ENCODE data around the gene OMP. TPM values are rescaled to one million over a fixed set of nuclear protein-coding genes. Genes with fewer than 3 reads are reported as not detected.

Gene OMP
- polyA plus RNA-seq, 3 donors: not detected

DNA sequence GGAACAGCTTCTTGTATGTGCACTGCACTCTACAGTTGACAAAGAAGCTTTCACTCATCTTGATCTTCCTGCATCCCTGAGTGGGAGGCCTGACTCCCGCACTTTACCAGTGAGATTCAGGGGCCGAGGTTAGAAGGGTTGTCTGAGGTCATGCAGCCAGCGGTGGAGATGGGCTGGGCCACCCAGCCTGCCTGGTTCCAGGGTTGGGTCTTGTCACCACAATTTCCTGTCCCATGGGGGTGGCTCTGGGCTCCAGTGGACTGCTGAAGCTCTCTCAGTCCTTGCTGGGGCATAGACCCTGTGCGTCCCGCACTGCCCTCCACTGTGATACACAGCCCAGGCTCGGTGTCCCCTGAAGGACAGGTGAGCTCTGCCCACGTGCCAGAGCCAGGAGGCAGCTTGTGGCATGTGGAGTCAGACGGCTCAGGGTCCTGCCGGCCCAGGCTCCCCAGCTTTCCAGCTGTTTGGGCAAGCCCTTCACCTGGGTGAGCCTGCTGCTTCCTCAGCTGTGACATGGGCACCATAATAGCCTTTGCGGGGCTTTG is 18.5 kb downstream of the OMP start:
- intact Hi-C loops (cut with micrococcal nuclease): loop anchor here in 1 of 2 donors (10.0 kb wide), 1 partner anchor 494 kb away; no protein-coding TSS in a partner anchor
- Mint-ChIP-seq H3K27ac (no peak overlapping the region), H3K27me3 (ENCODE audit: low read depth in 3 of 3) (peaks cover 2 to 4% (median 3%) of the 10 kb centered on the region in 3 donors), H3K9me3 (no peaks in the 10 kb centered on the region), H3K4me1 (no peaks in the 10 kb centered on the region), H3K36me3 (no peaks in the 10 kb centered on the region), H3K4me3 (no peak overlapping the region)
- no peaks in the 10 kb centered on the region for H3K36me3 ChIP-seq (replicated peaks in 1 of 2; ENCODE audit: control insufficient read depth in 1 of 2, insufficient read depth in 2 of 2, low read length in 2 of 2)
- no peaks in the 10 kb centered on the region for H3K9me3 ChIP-seq (replicated peaks in 1 of 2; ENCODE audit: control insufficient read depth in 1 of 2, insufficient read depth in 1 of 2, low read length in 2 of 2)
- no peak overlapping the region for H3K9ac ChIP-seq (ENCODE audit: insufficient read depth, low read length, poor library complexity, severe bottlenecking)
- no peaks in the 10 kb centered on the region for H3K27me3 ChIP-seq (ENCODE audit: control insufficient read depth in 2 of 2, insufficient read depth in 2 of 2, low read length in 2 of 2)
- no peak for TF ChIP-seq CTCF (IDR thresholded peaks at IDR 0.05)
- H3K4me1 ChIP-seq (ENCODE audit: control insufficient read depth in 1 of 2, insufficient read depth in 2 of 2, low read length in 2 of 2): no peaks in the 10 kb centered on the region
- no peaks in the 10 kb centered on the region for H4K20me1 ChIP-seq (ENCODE audit: insufficient read depth, low read length)
- H3K4me3 ChIP-seq (replicated peaks in 1 of 3; ENCODE audit: low read depth in 2 of 3, low read length in 3 of 3): no peak overlapping the region
- no peak overlapping the region for H3K4me2 ChIP-seq (replicated peaks; ENCODE audit: extremely low read depth, low read length, poor library complexity, severe bottlenecking)
- H3K27ac ChIP-seq (ENCODE audit: low read depth in 1 of 2, low read length in 2 of 2): no peak overlapping the region
- H2AFZ ChIP-seq (ENCODE audit: insufficient read depth, low read depth, low read length, poor library complexity, severe bottlenecking): no peak overlapping the region
- 74% methylated on average over 9 of the region's 10 CpGs for WGBS (ENCODE audit: insufficient coverage)
- H3K79me2 ChIP-seq (ENCODE audit: insufficient read depth, low read length): no peaks in the 10 kb centered on the region
- no peak for DNase-seq

DNA sequence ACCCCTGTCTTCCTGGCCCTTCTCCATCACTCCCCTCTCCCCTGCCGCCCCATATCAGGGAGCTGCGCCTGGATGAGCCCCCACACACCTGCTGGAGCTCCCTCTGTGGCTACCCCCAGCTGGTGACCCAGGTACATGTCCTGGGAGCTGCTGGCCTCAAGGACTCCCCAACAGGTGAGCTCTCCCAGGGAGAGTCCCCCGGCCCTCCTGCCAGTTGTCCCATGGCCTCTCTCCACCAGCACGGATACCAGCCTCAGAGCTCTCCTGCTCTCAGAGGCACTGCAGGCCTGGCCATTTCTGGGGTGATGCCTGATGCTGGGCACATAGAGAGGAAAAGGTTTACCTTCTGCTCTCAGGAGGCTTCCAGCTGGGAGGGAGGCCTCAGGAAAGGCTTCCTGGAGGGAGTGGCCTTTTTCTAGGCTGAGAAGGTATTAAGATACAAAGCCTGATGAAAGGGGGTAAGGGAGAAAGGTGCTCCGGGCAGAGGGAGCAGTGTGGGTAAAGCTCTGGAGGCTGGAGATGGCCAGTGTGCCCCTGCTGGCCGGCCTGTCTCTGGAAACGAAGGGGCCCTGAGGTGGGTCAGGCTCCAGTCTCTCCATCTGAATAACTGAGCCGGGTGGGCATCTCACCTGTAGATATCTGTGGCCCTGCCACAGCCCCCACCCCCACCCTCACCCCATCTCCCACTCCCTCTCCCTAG is 19.4 kb downstream of the OMP start:
- Histone ChIP-seq H3K79me2 (ENCODE audit: insufficient read depth, low read length) (no peaks in the 10 kb centered on the region), H2AFZ (ENCODE audit: insufficient read depth, low read depth, low read length, poor library complexity, severe bottlenecking) (no peak overlapping the region), H3K27ac (ENCODE audit: low read depth in 1 of 2, low read length in 2 of 2) (no peak overlapping the region), H3K9ac (ENCODE audit: insufficient read depth, low read length, poor library complexity, severe bottlenecking) (no peak overlapping the region), H3K4me3 (replicated peaks in 1 of 3; ENCODE audit: low read depth in 2 of 3, low read length in 3 of 3) (no peak overlapping the region), H3K4me2 (replicated peaks; ENCODE audit: extremely low read depth, low read length, poor library complexity, severe bottlenecking) (no peak overlapping the region), H3K27me3 (ENCODE audit: control insufficient read depth in 2 of 2, insufficient read depth in 2 of 2, low read length in 2 of 2) (no peaks in the 10 kb centered on the region), H3K4me1 (ENCODE audit: control insufficient read depth in 1 of 2, insufficient read depth in 2 of 2, low read length in 2 of 2) (peaks cover 3% of the 10 kb centered on the region in 2 donors), H3K36me3 (replicated peaks in 1 of 2; ENCODE audit: control insufficient read depth in 1 of 2, insufficient read depth in 2 of 2, low read length in 2 of 2) (no peaks in the 10 kb centered on the region), H4K20me1 (ENCODE audit: insufficient read depth, low read length) (no peaks in the 10 kb centered on the region), H3K9me3 (replicated peaks in 1 of 2; ENCODE audit: control insufficient read depth in 1 of 2, insufficient read depth in 1 of 2, low read length in 2 of 2) (no peaks in the 10 kb centered on the region)
- DNase-seq: no peak
- intact Hi-C loops (cut with micrococcal nuclease): loop anchor here in 1 of 2 donors (10.0 kb wide), 1 partner anchor 493 kb away; no protein-coding TSS in a partner anchor
- WGBS (ENCODE audit: insufficient coverage): 92% methylated on average over 5 of the region's 8 CpGs
- no peak overlapping the region for H3K4me3 Mint-ChIP-seq
- no peaks in the 10 kb centered on the region for H3K9me3 Mint-ChIP-seq
- peaks cover 5% of the 10 kb centered on the region for H3K4me1 Mint-ChIP-seq
- H3K36me3 Mint-ChIP-seq: no peaks in the 10 kb centered on the region
- H3K27me3 Mint-ChIP-seq (ENCODE audit: low read depth in 3 of 3): peaks cover 3 to 4% (median 3%) of the 10 kb centered on the region in 3 donors
- no peak overlapping the region for H3K27ac Mint-ChIP-seq
- no peak for TF ChIP-seq CTCF (IDR thresholded peaks at IDR 0.05)
